Small intestine (tissue), 7 donors: ENCODE data around the gene SERPINB1. TPM values are rescaled to one million over a fixed set of nuclear protein-coding genes. Genes with fewer than 3 reads are reported as not detected.
"Not testable (repeated sequence)": the region's sequence is repeated elsewhere in the genome, so short reads cannot be mapped to it uniquely, and the experiment has no call there.

ENCODE experiments used
- DNase-seq, 2 donors: peaks; one replicate each; pipeline versions ENCODE4 v3.0.0 to v3.0.0-alpha.2; 2013
- FAIRE-seq: peaks from 2 replicates; lab custom pipeline; 2012; peaks lifted over from hg19 to GRCh38; lab: Jason Lieb, UNC
- H3K27ac ChIP-seq, 3 donors: one replicate each; pipeline ENCODE4 v1.5.1; 2013; ENCODE audit warnings: low read length in 2 of 3, mild to moderate bottlenecking in 2 of 3, control low read depth in 1 of 3, inconsistent platforms in 1 of 3, low read depth in 1 of 3, moderate library complexity in 1 of 3
- H3K27me3 ChIP-seq, 3 donors: one replicate each; pipeline ENCODE4 v1.6.1; 2013; ENCODE audit warnings: low read length in 3 of 3, inconsistent platforms in 1 of 3; ENCODE audit not compliant: control insufficient read depth in 3 of 3, insufficient read depth in 3 of 3
- H3K36me3 ChIP-seq, 3 donors: one replicate each; pipeline ENCODE4 v1.6.1; 2013; ENCODE audit warnings: low read length in 3 of 3, inconsistent platforms in 1 of 3, low read depth in 1 of 3, mild to moderate bottlenecking in 1 of 3, moderate library complexity in 1 of 3; ENCODE audit not compliant: control insufficient read depth in 3 of 3, insufficient read depth in 2 of 3
- H3K4me1 ChIP-seq, 3 donors: one replicate each; pipeline ENCODE4 v1.6.1; 2013; ENCODE audit warnings: low read length in 2 of 3, inconsistent platforms in 1 of 3, low read depth in 1 of 3, mild to moderate bottlenecking in 1 of 3, moderate library complexity in 1 of 3; ENCODE audit not compliant: control insufficient read depth in 3 of 3, insufficient read depth in 2 of 3
- H3K4me3 ChIP-seq, 3 donors: one replicate each; pipeline ENCODE4 v1.5.1; 2013; ENCODE audit warnings: low read length in 3 of 3, control low read depth in 1 of 3, inconsistent platforms in 1 of 3, low read depth in 1 of 3, mild to moderate bottlenecking in 1 of 3, moderate library complexity in 1 of 3
- H3K9me3 ChIP-seq, 2 donors: one replicate each; pipeline ENCODE4 v1.6.1; 2013; ENCODE audit warnings: low read depth in 1 of 2, low read length in 1 of 2; ENCODE audit not compliant: control insufficient read depth in 2 of 2, insufficient read depth in 1 of 2
- WGBS, 3 donors: extraction: QIAGEN DNeasy Blood & Tissue Kit; methylation state at CpG; one replicate each; pipeline ENCODE4 v1.1.7; 2013; 5-methylcytosine and 5-hydroxymethylcytosine counted together
- polyA plus RNA-seq, 4 donors: library from polyadenylated mRNA; stranded (reverse) in 3 of 4; unstranded in 1 of 4; fragments of 200-250 nt in 3 of 4; fragments of 120-200 nt in 1 of 4; gene quantifications; one replicate each; pipeline versions ENCODE4 v1.2.1 to v1.2.3, GENCODE V29; 2013
- donor health status: healthy with polysubstance abuse.
- donor health status: control.
- donor health status: control.
- donor health status: Bipolar disorder and iron deficiency.
- donor health status: healthy.

SERPINB1 gene
- polyA plus RNA-seq, 4 donors = 116 to 226 (median 161) TPM

DNA sequence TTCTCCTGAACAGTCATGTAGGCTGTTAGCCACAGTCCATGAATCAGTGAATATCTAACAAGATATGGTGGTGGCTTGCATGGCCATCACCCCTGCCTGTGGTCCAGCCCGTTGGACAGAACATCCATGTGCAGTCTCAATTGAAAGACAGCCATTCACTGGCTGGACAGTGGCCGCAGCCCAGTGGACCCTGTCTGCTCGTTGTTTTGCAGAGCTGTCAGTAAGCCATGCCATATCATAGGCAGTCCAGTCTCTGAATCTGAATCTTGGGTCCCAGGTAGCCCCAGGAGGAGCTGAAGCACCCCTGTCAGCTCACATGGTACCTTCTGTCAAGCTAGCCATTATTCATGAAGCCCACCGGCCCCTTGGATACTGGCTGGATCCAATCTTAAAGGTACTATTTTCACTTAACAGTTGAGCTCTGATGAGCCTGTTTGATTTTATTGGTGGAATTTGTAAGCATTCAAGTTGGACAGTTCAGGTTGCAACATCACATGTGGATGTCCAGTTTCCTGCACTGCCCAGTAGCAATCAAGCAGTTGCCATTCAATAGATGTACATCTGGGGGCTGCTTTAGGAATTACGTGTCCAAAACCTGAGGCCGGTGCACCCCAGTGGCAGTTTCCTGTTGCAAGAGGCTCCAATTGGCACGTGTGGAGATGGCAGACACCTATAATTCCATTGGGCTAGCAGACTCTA, 37.8 kb downstream of the SERPINB1 start:
- H3K4me3 ChIP-seq = no peak overlapping the region
- 87 to 90% (median 89%) methylated on average over 7 of the region's 7 CpGs for WGBS, 3 donors
- H3K27ac ChIP-seq = no peak overlapping the region
- no peaks in the 10 kb centered on the region for H3K9me3 ChIP-seq
- H3K36me3 ChIP-seq = peaks cover 0 to 8% (median 0%) of the 10 kb centered on the region in 3 donors
- peaks cover 0 to 6% (median 4%) of the 10 kb centered on the region in 3 donors for H3K4me1 ChIP-seq
- FAIRE-seq (no peak), DNase-seq (no peak)
- H3K27me3 ChIP-seq = no peaks in the 10 kb centered on the region

DNA sequence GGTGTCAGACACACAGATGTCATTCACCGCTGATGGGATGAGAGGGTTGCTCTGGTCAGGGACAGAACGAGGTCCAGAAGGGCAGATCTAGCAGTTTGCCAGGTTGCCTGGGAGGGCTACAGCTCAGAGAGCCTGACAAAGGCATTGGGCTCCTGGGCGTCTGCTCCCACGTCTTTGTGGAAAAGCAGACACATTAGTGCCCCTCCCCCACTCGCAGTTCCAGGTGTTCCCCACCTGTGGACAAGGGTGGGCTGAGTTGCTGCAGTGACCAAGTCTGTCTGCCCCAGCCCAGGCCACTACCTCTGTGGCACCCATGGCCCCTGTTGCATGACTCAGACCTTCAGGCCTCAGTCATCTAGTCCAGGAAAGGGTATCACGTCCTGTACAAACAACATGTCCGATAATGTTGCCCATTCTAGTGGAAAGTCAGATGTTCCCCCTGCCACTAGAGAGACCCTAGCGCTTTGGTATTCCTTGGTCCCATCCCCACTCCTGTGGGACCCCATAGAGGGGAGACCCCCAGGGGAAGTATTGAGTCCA, 39.1 kb downstream of the SERPINB1 start:
- Histone ChIP-seq H3K27me3 (no peaks in the 10 kb centered on the region), H3K27ac (no peak overlapping the region), H3K9me3 (no peaks in the 10 kb centered on the region), H3K36me3 (peaks cover 0 to 8% (median 0%) of the 10 kb centered on the region in 3 donors), H3K4me1 (peaks cover 0 to 3% (median 2%) of the 10 kb centered on the region in 3 donors), H3K4me3 (no peak overlapping the region)
- FAIRE-seq = no peak
- no peak for DNase-seq
- WGBS, 3 donors = 91 to 95% (median 94%) methylated on average over 8 of the region's 8 CpGs

DNA sequence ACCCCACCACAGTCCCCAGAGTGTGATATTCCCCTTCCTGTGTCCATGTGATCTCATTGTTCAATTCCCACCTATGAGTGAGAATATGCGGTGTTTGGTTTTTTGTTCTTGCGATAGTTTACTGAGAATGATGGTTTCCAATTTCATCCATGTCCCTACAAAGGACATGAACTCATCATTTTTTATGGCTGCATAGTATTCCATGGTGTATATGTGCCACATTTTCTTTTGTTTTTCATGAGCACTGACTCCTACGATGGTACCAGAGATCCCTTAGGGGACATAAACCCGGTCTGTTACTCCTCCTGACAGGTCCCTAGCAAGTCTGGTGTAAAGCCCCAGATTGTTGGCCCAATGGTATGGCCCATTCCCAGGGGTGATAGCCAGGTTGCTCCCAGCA, 40.0 kb downstream of the SERPINB1 start:
- not testable (repeated sequence) for H3K4me3 ChIP-seq, DNase-seq, FAIRE-seq, H3K9me3 ChIP-seq, H3K27me3 ChIP-seq, H3K27ac ChIP-seq, H3K36me3 ChIP-seq
- H3K4me1 ChIP-seq = peaks cover 0 to 12% (median 0%) of the 10 kb centered on the region in 3 donors
- 74 to 90% (median 85%) methylated on average over 2 of the region's 4 CpGs for WGBS, 3 donors

DNA sequence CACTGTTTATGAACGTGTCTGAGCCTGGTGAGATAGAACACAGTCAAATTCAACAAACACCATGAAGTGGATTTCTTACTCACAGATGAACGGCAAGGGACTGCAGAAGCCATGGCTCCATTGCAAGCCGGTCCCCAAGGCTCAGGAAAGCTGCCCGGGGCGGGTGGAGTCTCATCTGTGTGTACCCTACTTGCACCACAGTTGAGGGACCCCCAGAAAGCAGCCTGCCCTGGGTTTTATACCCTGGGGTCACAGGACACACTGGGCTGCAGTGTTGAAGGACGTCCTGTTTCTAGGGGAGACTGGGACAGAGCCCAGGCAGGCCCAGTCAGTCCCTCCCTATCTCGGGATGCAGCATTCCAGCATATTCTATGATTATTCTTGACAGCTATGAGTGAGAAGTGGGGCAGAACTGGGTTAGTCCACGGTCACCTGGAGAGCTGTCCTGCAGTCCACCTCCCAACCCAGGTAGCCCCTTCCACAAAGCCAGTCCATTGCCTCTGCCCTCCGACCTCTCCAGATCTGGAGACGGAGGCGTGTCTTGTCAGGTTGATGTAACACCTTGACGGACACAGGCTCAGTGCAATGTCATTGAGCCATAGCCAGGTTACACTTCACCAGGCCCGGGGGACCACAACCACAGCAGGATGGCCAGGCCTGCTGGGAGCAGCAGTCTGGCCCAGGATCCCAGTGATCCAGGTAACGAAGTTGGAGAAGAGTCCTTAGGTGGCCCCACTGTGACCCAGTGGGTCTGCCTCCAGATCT, 40.9 kb downstream of the SERPINB1 start:
- no peaks in the 10 kb centered on the region for H3K27me3 ChIP-seq
- no peak for DNase-seq
- peaks cover 0 to 11% (median 0%) of the 10 kb centered on the region in 3 donors for H3K36me3 ChIP-seq
- no peak overlapping the region for H3K4me3 ChIP-seq
- H3K9me3 ChIP-seq = no peaks in the 10 kb centered on the region
- H3K27ac ChIP-seq = no peak overlapping the region
- peaks cover 0 to 14% (median 0%) of the 10 kb centered on the region in 3 donors for H3K4me1 ChIP-seq
- no peak for FAIRE-seq
- 91% methylated on average over 14 of the region's 14 CpGs for WGBS, 3 donors

DNA sequence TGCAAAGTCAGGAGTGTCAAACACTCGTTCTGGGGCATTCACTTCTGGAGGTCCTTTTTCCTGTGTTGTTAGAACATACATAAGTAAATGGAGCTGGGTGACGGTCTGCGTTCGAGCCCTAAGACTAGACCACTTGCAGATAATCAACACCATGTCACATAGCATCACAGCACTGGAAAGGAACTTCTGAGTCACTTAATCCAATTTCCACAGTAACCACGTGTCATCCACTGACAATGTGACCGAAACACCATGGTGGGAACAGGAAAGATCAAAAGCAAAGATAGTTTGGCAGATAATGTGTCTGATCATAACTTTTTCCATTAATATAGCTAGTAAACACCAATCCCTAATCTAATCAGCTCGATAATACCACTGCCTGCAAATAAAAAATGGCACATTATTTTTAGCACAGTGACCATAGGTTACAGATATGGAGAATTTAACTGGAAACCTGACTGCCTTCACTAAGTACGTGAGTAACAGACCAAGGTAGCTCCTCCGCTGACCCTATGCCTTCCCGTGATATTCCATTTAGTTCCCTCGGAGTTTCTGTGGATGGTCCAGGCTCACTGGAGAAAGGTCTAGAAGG, 41.6 kb downstream of the SERPINB1 start:
- DNase-seq (no peak), FAIRE-seq (no peak)
- Histone ChIP-seq H3K4me3 (no peak overlapping the region), H3K36me3 (peaks cover 0 to 11% (median 0%) of the 10 kb centered on the region in 3 donors), H3K27ac (no peak overlapping the region), H3K27me3 (no peaks in the 10 kb centered on the region), H3K4me1 (peaks cover 0 to 14% (median 0%) of the 10 kb centered on the region in 3 donors), H3K9me3 (no peaks in the 10 kb centered on the region)
- WGBS, 3 donors = 70 to 73% (median 71%) methylated on average over 11 of the region's 11 CpGs

DNA sequence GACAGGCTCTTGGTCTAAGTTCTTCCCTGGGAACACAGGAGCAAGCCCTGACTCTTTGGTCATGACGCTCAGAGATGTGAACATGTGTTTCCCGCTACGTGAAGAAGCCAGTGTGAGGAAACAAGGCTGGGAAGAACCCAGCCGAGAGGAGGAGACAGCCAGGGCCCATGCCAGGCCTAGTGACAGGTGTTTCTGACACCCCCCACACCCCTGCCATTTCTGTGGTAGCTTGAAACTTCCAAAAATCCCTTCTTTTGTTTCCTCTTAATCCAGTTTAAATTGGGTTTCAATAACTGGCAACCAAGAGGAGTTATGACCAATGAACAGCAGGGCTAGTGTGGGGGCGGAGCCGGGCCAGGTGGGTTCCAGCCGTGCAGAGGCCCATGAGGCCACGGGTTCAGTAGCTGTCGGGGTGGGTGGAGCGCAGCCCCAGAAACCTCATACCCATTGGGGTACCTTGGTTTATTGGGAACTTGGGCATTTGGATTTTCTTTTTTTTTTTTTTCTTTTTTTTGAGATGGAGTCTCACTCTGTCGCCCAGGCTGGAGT, 43.0 kb downstream of the SERPINB1 start:
- peaks cover 0 to 22% (median 2%) of the 10 kb centered on the region in 3 donors for H3K4me1 ChIP-seq
- no peaks in the 10 kb centered on the region for H3K9me3 ChIP-seq
- DNase-seq (no peak), FAIRE-seq (no peak)
- H3K4me3 ChIP-seq = no peak overlapping the region
- no peak overlapping the region for H3K27ac ChIP-seq
- peaks cover 0 to 11% (median 0%) of the 10 kb centered on the region in 3 donors for H3K36me3 ChIP-seq
- no peaks in the 10 kb centered on the region for H3K27me3 ChIP-seq
- 80 to 90% (median 82%) methylated on average over 11 of the region's 11 CpGs for WGBS, 3 donors

DNA sequence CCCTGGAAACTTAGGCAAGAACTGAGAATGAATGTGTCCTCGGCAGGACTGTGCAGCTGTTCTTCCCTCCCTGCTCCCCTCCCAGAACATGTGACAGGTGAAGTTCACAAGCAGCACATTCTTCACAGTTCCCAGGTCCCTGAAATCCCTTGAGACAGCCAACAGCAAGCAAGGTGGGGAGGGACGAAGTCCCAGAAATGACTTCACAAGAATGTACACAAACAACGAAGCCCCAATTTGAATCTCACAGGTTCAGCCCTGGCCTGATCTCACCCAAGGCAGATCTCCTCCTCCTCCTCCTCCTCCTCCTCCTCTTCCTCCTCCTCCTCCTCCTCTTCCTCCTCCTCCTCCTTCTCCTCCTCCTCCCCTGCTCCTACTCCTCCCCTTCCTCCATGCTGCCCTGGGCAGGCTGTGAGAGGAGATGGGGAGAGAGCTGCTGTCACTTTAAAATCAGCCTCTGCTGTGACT, 44.1 kb downstream of the SERPINB1 start:
- whole genome bisulfite sequencing, 3 donors = 6 to 42% (median 22%) methylated on average over 3 of the region's 3 CpGs
- H3K27ac ChIP-seq = peak overlapping the region in 1 of 3 donors; percentile 37
- H3K4me1 ChIP-seq = peaks cover 0 to 26% (median 4%) of the 10 kb centered on the region in 3 donors
- no peaks in the 10 kb centered on the region for H3K27me3 ChIP-seq
- H3K36me3 ChIP-seq = peaks cover 0 to 11% (median 0%) of the 10 kb centered on the region in 3 donors
- DNase-seq = peak; percentile 59 to 85
- H3K4me3 ChIP-seq = no peak overlapping the region
- FAIRE-seq = no peak
- H3K9me3 ChIP-seq = no peaks in the 10 kb centered on the region

DNA sequence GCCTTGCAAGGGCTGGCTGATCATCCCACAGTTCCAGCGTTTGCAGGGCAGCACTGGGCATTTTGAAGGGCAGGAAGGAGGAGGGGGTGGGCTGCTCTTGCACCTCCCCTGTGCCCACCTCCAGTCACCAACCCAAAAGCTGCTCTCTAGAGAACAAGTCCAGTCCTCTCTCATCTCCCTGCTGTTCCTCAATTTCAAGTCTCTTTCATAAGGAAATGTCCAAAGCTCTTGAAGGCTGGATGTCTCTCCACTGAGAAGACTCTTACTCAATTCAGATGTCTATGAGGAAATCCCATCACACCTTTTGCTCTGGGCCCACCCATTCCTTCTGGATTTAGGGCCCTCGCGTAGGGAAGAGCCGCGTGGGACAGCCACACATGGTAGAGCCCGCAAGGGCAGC, 44.8 kb downstream of the SERPINB1 start:
- WGBS, 3 donors = 66 to 72% (median 71%) methylated on average over 6 of the region's 6 CpGs
- H3K36me3 ChIP-seq = peaks cover 0 to 11% (median 0%) of the 10 kb centered on the region in 3 donors
- peak overlapping the region in 1 of 3 donors; percentile 37 for H3K27ac ChIP-seq
- DNase-seq = no peak
- no peaks in the 10 kb centered on the region for H3K9me3 ChIP-seq
- H3K4me3 ChIP-seq = no peak overlapping the region
- peaks cover 0 to 26% (median 4%) of the 10 kb centered on the region in 3 donors for H3K4me1 ChIP-seq
- no peaks in the 10 kb centered on the region for H3K27me3 ChIP-seq
- FAIRE-seq = no peak
